ENCODE results near the gene TSKU. TPM values are rescaled to one million over a fixed set of nuclear protein-coding genes. Genes with fewer than 3 reads are reported as not detected.
A peak's percentile ranks its signal among the peaks of the same experiment; 100 is the strongest.
"Not testable (repeated sequence)": the region's sequence is repeated elsewhere in the genome, so short reads cannot be mapped to it uniquely, and the experiment has no call there.

TSKU gene
- total RNA-seq, 1 donor from 2014 or later, result 11.1 TPM

DNA sequence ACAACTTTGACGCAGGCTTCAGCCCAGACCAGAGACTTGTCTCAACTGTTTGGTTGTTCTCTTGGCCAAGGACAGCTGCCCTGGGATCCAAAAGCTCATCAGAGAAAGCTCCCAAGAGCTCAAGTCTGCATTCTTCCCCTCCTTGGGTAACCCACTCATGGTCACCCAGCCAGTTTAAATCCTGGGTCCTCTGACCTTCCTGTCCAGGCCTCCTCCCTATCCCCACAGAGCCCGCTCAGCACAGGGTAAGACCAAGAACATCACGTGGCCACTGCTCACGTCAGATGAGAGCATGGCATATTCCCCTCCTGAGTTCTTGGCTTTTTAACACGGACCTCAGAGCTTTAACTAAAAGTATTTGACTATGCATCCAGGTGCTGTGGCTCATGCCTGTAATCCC, 25.8 kb downstream of the TSKU start:
- intact Hi-C loops (cut with micrococcal nuclease), result no loop called here

DNA sequence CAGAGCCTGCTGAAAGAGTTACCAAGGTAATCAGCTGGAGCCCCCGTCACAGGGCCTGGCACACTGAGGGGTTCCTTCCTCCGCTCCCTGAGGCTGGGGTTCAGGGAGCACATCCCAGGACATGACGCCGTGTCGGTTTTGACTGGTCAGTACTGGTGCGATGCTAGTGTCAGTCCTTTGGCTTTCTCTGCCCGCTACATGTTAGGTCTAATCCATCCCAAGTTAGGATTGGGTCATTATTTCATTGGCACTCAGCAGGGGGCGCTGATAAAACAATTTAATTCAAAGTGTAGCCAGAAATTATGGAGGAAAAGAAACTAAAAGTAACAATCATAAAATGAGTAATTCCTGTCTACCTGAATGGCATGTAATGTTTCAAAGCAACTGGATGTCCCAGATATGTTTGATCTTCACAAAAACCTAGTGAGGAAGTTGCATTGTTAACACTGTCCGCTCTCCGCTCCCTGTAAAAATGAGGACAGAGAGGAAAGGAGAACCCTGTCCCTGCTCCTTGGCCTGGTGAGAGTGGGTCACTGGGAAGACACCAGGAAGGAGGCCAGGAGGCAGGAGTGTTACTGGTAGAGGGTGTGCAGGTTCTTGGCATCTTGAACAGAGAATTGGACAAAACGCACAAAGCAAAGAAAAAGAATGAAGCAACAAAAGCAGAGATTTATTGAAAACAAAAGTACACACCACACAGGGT, 27.1 kb downstream of the TSKU start:
- DNase-seq (no peak), ATAC-seq (no peak)
- intact Hi-C loops (cut with micrococcal nuclease), result loop anchor here (2.0 kb wide), 1 partner anchor 108 kb away; no protein-coding TSS in a partner anchor

More for the DNA sequence above, 25.8 kb downstream of the TSKU start:
- no peak for DNase-seq
- no peak for ATAC-seq

- DNase-seq (no peak), ATAC-seq (no peak)
- intact Hi-C loops (cut with micrococcal nuclease), result loop anchor here (2.0 kb wide), 1 partner anchor 108 kb away; no protein-coding TSS in a partner anchor
Observed at GRCh38 chr11:76811259-76811658, 28.1 kb downstream of the TSKU start.

DNA sequence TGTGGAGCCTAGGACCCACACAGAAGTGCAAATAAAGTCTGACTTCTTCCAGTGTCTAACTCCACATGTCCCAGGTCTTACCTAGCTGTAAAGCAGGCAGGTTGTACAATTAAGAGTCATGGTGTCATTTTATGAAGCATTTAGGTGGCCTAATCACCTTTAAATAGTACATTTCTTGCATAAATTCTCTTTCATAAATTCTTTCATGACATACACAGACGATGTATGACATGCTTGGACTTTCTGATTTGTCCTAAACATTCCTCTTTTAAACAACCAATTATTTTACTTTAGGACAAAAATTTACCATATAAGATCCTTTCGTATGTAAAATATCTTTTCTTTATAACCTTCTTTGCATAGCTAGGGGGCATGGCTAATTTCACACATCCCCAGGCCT, 31.3 kb downstream of the TSKU start:
- intact Hi-C loops (cut with micrococcal nuclease), result no loop called here
- DNase-seq (no peak), ATAC-seq (no peak)

DNA sequence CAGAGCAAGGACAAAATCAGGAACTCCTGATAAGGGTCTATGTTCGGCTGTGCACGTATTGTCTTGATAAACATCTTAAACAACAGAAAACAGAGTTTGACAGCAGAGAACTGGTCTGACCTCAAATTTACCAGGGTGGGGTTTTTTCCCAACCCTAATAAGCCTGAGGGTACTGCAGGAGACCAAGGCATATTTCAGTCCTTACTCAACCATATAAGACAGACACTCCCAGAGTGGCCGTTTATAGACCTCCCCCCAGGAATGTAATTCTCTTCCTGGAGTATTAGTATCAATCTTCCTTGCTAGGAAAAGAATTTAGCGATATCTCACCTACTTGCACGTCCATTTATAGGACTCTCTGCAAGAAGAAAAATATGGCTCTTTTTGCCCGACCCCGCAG, 32.5 kb downstream of the TSKU start:
- not testable (repeated sequence) for DNase-seq

GRCh38 chr11:76820184-76820566, 37.0 kb downstream of the TSKU start:
- DNase-seq (no peak), ATAC-seq (no peak)
- intact Hi-C loops (cut with micrococcal nuclease), result no loop called here

More for the DNA sequence above, 32.5 kb downstream of the TSKU start:
- intact Hi-C loops (cut with micrococcal nuclease); ATAC-seq: not testable (repeated sequence)

DNA sequence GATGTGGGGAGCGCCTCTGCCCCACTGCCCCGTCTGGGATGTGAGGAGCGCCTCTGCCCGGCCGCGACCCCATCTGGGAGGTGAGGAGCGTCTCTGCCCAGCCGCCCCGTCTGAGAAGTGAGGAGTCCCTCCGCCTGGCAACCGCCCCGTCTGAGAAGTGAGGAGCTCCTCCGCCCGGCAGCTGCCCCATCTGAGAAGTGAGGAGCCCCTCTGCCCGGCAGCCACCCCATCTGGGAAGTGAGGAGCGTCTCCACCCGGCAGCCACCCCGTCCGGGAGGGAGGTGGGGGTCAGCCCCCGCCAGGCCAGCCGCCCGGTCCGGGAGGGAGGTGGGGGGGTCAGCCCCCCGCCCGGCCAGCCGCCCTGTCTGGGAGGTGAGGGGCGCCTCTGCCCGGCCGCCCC, 38.2 kb downstream of the TSKU start:
- intact Hi-C loops (cut with micrococcal nuclease); DNase-seq; ATAC-seq: not testable (repeated sequence)

GRCh38 chr11:76822406-76822805, 39.2 kb downstream of the TSKU start:
- no peak for ATAC-seq
- intact Hi-C loops (cut with micrococcal nuclease), result no loop called here

GRCh38 chr11:76823481-76824028, 40.4 kb downstream of the TSKU start:
- DNase-seq (no peak), ATAC-seq (peak; percentile 87)
- intact Hi-C loops (cut with micrococcal nuclease), result no loop called here

More at GRCh38 chr11:76822406-76822805, 39.2 kb downstream of the TSKU start:
- DNase-seq, result no peak

DNA sequence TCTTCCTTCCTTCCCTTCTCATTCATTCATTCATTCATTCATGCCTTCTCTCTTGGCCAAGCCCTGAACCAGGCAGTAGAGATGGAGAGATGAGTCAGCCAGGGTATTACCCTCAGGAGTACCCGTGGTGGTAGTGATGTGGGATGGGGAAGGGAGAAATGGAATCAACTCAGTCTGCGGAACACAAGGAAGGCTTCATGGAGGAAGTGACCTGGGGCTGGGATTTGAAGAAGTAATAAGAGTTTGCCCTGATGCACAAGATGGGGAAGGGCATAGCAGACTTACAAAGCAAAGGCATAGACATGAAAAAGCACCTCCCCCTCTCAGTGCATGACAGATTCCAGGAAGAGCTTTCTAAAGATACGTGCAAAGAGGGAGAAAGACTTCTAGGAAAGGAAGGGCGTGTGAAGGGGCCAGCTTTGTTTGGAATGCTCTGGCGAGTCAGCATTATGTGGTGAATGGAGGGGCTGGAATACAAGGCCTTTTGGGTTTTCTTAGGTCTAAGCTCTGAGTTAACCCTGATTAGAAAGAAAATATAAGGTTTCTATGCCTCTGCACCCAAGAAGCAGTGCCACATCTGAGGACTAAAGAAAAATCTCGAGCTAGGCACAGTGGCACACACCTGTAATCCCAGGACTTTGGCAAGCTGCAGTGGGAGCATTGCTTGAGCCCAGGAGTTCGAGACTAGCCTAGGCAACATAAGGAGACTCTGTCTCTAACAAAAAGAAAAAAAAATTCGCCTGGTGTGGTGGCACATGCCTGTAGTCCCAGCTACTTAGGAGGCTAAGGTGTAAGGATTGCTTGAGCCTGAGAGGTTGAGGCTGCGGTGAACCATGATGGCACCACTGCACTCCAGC, 41.2 kb downstream of the TSKU start:
- ATAC-seq (peak; percentile 76), DNase-seq (no peak)
- intact Hi-C loops (cut with micrococcal nuclease), result no loop called here

- intact Hi-C loops (cut with micrococcal nuclease), result no loop called here
- DNase-seq (no peak), ATAC-seq (no peak)
Observed at GRCh38 chr11:76824980-76825725, 42.0 kb downstream of the TSKU start.

DNA sequence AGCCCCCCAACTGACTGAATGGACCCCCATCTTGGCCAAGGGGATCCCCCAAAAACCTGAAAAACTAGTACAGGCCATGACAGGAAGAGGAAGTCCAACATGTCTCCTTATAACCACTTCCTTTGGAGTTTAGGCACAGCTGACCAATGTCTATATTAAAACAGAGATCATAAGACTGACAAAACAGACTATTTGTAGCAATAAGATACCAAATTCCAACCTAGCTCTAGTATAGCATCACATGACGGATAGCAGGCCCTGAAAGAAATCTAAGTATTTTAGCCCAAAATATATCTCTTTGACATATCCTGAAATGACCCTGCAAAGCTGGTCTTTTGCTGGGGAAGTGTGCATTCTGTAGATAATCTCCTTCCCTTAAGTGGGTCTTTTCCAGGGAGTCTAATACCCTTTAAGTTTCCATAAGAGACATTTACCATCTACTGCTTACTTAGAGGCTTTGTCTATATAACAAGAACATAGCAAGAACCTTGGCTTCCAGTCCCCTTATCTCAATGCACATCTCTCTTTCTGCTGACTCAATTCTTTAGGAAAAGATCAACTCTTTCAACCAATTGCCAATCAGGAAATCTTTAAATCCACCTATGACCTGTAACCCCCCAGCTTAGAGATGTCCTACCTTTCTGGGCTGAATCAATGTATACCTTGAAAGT, 42.7 kb downstream of the TSKU start:
- intact Hi-C loops (cut with micrococcal nuclease), result no loop called here
- ATAC-seq (no peak), DNase-seq (no peak)

DNA sequence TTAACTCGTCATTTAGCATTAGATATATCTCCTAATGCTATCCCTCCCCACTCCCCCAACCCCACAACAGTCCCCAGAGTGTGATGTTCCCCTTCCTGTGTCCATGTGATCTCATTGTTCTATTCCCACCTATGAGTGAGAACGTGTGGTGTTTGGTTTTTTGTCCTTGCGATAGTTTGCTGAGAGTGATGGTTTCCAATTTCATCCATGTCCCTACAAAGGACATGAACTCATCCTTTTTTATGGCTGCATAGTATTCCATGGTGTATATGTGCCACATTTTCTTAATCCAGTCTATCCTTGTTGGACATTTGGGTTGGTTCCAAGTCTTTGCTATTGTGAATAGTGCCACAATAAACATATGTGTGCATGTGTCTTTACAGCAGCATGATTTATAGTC, 43.4 kb downstream of the TSKU start:
- DNase-seq; intact Hi-C loops (cut with micrococcal nuclease); ATAC-seq: not testable (repeated sequence)

- ATAC-seq; DNase-seq; intact Hi-C loops (cut with micrococcal nuclease): not testable (repeated sequence)
Observed at GRCh38 chr11:76827005-76827404, 43.8 kb downstream of the TSKU start.

- intact Hi-C loops (cut with micrococcal nuclease), result no loop called here
- no peak for DNase-seq
Observed at GRCh38 chr11:76830639-76831327, 47.6 kb downstream of the TSKU start.

GRCh38 chr11:76831686-76832310, 48.6 kb downstream of the TSKU start:
- intact Hi-C loops (cut with micrococcal nuclease), result no loop called here
- DNase-seq, result no peak
- ATAC-seq, result no peak

More at GRCh38 chr11:76830639-76831327, 47.6 kb downstream of the TSKU start:
- peak; percentile 18 for ATAC-seq

DNA sequence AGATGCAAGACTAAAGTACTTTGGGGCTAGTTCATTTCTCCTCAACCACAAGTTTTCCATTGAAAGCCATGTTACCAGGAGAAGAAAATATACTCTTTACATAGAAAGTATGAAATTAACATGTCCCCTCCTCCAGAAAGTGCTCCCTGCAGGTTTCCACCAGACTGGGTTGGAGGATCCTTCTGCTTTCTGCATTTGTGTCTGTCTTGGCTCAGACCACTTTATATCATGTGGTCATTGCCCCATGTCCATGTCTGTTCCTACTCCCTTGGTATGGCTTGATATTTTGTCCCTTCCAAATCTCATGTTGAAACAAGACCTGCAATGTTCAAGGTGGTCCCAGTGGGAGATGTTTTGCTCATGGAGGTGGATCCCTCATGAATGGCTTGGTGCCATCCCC, 49.2 kb downstream of the TSKU start:
- no peak for DNase-seq
- intact Hi-C loops (cut with micrococcal nuclease), result no loop called here
- ATAC-seq, result no peak

DNA sequence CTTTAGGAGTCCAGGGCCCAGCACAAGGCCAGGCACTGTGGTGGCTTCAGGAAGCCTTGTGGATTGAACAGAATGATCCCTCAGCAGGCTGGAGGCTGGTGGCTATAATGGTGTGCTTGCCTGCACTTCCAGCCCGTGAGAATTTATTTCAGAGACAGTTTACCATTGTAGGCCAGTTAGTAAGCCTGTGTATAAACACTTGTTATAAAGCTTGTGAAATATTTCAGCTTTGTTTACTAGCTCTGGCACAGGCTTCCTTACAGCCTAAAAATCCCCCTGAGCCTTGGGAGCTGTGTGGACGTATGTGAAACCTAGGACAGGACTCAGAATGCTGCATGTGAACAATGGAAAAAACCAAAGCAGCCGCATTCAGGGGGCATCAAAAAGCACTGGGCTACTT, 51.0 kb downstream of the TSKU start:
- intact Hi-C loops (cut with micrococcal nuclease), result no loop called here
- ATAC-seq, result no peak
- no peak for DNase-seq

All from left ventricle myocardium superior (tissue), 1 donor.